Cardiac muscle cell (in vitro differentiated cells and primary cell): ENCODE data around the gene ATN1. TPM values are rescaled to one million over a fixed set of nuclear protein-coding genes. Genes with fewer than 3 reads are reported as not detected.

Experiments
- DNase-seq, 2 donors: peaks; one replicate each; pipeline versions ENCODE4 v3.0.0 to v3.0.0-alpha.2; 2010 to 2017; ENCODE audit warnings: low read depth in 1 of 2, low spot score in 1 of 2
- H3K27ac ChIP-seq: fragments of 200-600 bp; sonication (generic); 2 replicates; pipeline ENCODE4 v1.5.1; 2016
- H3K27me3 ChIP-seq: fragments of 200-600 bp; sonication (generic); 2 replicates; pipeline ENCODE4 v1.6.0; 2016; ENCODE audit warnings: control low read depth
- H3K36me3 ChIP-seq: fragments of 200-600 bp; sonication (generic); 2 replicates; pipeline ENCODE4 v1.5.1; 2016; ENCODE audit warnings: control low read depth
- H3K4me1 ChIP-seq: fragments of 200-600 bp; sonication (generic); 2 replicates; pipeline ENCODE4 v1.8.1; 2017; ENCODE audit warnings: low read depth, mild to moderate bottlenecking, mixed run types
- H3K4me3 ChIP-seq: fragments of 200-600 bp; sonication (generic); 2 replicates; pipeline ENCODE4 v1.5.1; 2016; ENCODE audit warnings: mild to moderate bottlenecking
- H3K9me3 ChIP-seq: fragments of 200-600 bp; sonication (generic); 2 replicates; pipeline ENCODE4 v1.5.1; 2017; ENCODE audit warnings: low read depth, mild to moderate bottlenecking, control low read depth
- CTCF ChIP-seq: IDR thresholded peaks from 2 replicates; pipeline ENCODE4 v1.5.1; 2012; ENCODE audit warnings: low read depth, mild to moderate bottlenecking, low read length
- polyA plus RNA-seq: library from polyadenylated mRNA; unstranded; fragments of >200 nt; fragmentation: Nextera tagmentation; extraction: Ambion mirVana; gene quantifications from 2 replicates; pipeline ENCODE4 v1.2.1, GENCODE V29; 2016
- total RNA-seq: library from RNA; depleted of rRNA; stranded (reverse); fragments of >200 nt; gene quantifications from 2 replicates; pipeline ENCODE4 v1.2.3, GENCODE V29; 2016

The ATN1 gene
- total and polyA plus RNA-seq, 2 experiments from 2014 or later = 22.8 to 46.4 TPM

- Histone ChIP-seq H3K4me3 (no peak overlapping the region), H3K4me1 (peaks cover 16% of the 10 kb centered on the region), H3K36me3 (peaks cover 39% of the 10 kb centered on the region), H3K27me3 (no peaks in the 10 kb centered on the region), H3K9me3 (no peaks in the 10 kb centered on the region), H3K27ac (no peak overlapping the region)
- no peak for DNase-seq
- no peak for TF ChIP-seq CTCF
Measured at GRCh38 chr12:6967651-6968100, 39.9 kb downstream of the ATN1 start.

- H3K27me3 ChIP-seq = no peaks in the 10 kb centered on the region
- H3K9me3 ChIP-seq = no peaks in the 10 kb centered on the region
- H3K4me3 ChIP-seq = no peak overlapping the region
- TF ChIP-seq CTCF = no peak
- no peak for DNase-seq
- H3K4me1 ChIP-seq = peaks cover 16% of the 10 kb centered on the region
- no peak overlapping the region for H3K27ac ChIP-seq
- peaks cover 39% of the 10 kb centered on the region for H3K36me3 ChIP-seq
Measured at GRCh38 chr12:6968426-6968825, 40.7 kb downstream of the ATN1 start.

GRCh38 chr12:6970096-6970527 lies 42.4 kb downstream of the ATN1 start:
- DNase-seq = no peak
- no peak for TF ChIP-seq CTCF
- peak overlapping the region; percentile 91 for H3K27ac ChIP-seq
- peak overlapping the region; percentile 86 for H3K4me3 ChIP-seq
- H3K4me1 ChIP-seq = peaks cover 13% of the 10 kb centered on the region
- no peaks in the 10 kb centered on the region for H3K9me3 ChIP-seq
- H3K36me3 ChIP-seq = peaks cover 49% of the 10 kb centered on the region
- H3K27me3 ChIP-seq = no peaks in the 10 kb centered on the region

- Histone ChIP-seq H3K4me1 (peaks cover 9% of the 10 kb centered on the region), H3K9me3 (no peaks in the 10 kb centered on the region), H3K27ac (no peak overlapping the region), H3K36me3 (peaks cover 25% of the 10 kb centered on the region), H3K27me3 (no peaks in the 10 kb centered on the region), H3K4me3 (no peak overlapping the region)
- DNase-seq = no peak
- TF ChIP-seq CTCF = no peak
Measured at GRCh38 chr12:6974180-6974579, 46.4 kb downstream of the ATN1 start.

GRCh38 chr12:6975297-6976032 lies 47.7 kb downstream of the ATN1 start:
- DNase-seq = no peak
- H3K4me3 ChIP-seq = no peak overlapping the region
- H3K36me3 ChIP-seq = peaks cover 26% of the 10 kb centered on the region
- H3K9me3 ChIP-seq = no peaks in the 10 kb centered on the region
- peaks cover 6% of the 10 kb centered on the region for H3K4me1 ChIP-seq
- TF ChIP-seq CTCF = no peak
- H3K27me3 ChIP-seq = no peaks in the 10 kb centered on the region
- H3K27ac ChIP-seq = no peak overlapping the region
